ENCODE data around the gene GGA2.

DNA sequence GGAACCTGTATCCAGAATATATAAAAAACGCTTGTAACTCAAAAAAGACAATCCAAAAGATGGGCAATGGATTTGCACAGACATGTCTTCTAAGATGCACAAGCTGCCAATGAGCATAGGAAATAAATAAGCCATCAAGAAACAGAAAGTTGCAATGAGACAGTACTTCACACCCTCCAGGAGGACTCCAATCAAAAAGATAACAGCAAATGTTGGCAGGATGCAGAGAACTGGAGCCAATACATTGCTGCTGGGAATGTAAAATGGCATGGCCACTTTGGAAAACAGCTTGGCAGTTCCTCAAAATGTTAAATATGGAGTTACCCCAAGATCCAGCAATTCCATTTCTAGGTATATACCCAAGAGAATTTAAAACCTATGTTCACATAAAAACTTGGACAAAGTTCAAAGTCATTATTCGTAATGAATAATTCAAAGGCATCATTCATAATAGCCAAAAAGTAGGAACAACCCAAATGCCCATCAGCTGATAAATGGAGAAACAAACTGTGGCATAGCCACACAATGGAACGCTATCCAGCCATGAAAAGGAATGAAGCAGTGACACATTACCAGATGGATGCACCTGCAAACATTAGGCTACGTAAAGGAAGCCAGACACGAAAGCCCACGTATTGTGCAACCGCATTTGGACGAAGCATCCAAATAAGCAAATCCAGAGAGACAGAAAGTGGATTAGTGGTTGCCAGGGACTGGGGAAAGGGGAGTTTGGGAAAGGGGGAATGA is 25.6 kb downstream of the GGA2 start:
- TF ChIP-seq POLR2A (IDR thresholded peaks at IDR 0.05) = no peak
- TF ChIP-seq, protein P1, sequence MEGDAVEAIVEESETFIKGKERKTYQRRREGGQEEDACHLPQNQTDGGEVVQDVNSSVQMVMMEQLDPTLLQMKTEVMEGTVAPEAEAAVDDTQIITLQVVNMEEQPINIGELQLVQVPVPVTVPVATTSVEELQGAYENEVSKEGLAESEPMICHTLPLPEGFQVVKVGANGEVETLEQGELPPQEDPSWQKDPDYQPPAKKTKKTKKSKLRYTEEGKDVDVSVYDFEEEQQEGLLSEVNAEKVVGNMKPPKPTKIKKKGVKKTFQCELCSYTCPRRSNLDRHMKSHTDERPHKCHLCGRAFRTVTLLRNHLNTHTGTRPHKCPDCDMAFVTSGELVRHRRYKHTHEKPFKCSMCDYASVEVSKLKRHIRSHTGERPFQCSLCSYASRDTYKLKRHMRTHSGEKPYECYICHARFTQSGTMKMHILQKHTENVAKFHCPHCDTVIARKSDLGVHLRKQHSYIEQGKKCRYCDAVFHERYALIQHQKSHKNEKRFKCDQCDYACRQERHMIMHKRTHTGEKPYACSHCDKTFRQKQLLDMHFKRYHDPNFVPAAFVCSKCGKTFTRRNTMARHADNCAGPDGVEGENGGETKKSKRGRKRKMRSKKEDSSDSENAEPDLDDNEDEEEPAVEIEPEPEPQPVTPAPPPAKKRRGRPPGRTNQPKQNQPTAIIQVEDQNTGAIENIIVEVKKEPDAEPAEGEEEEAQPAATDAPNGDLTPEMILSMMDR (IDR thresholded peaks at IDR 0.05) = no peak
